ENCODE results near the gene CYP4F11. TPM values are rescaled to one million over a fixed set of nuclear protein-coding genes. Genes with fewer than 3 reads are reported as not detected.
"Not testable (repeated sequence)": the region's sequence is repeated elsewhere in the genome, so short reads cannot be mapped to it uniquely, and the experiment has no call there.

The CYP4F11 gene
- total RNA-seq (not detected), total RNA-seq (0 reads per million in 2 donors)

GRCh38 chr19:15934332-15935078 is at the start of gene CYP4F11:
Gene CYP4F11 (minus strand): TSS chr19:15934529. CDS start chr19:15934408, 121 bp downstream.
- H3K4me3 Mint-ChIP-seq: no peak within 1 kb of the TSS
- no peaks in the 10 kb centered on the region for H3K9me3 ChIP-seq (ENCODE audit: control insufficient read depth, low read length, poor library complexity, severe bottlenecking)
- no peaks in the 10 kb centered on the region for H3K4me1 Mint-ChIP-seq
- H3K27me3 Mint-ChIP-seq: peaks cover 36% of the 10 kb centered on the region
- DNase-seq (no peak), ATAC-seq (peak; percentile 6)
- peak within 1 kb of the TSS; percentile 56 for H3K27ac Mint-ChIP-seq
- no peaks in the 10 kb centered on the region for H3K36me3 Mint-ChIP-seq (ENCODE audit: low read depth)

GRCh38 chr19:15979293-15979692 is 45.0 kb upstream of the CYP4F11 start:
- no peak for DNase-seq
- no peaks in the 10 kb centered on the region for H3K4me1 Mint-ChIP-seq
- peaks cover 2% of the 10 kb centered on the region for H3K36me3 Mint-ChIP-seq (ENCODE audit: low read depth)
- no peak for ATAC-seq
- no peaks in the 10 kb centered on the region for H3K9me3 ChIP-seq (ENCODE audit: control insufficient read depth, low read length, poor library complexity, severe bottlenecking)
- peaks cover 39% of the 10 kb centered on the region for H3K27me3 Mint-ChIP-seq
- H3K27ac Mint-ChIP-seq: no peak overlapping the region
- no peak overlapping the region for H3K4me3 Mint-ChIP-seq

GRCh38 chr19:15977690-15978089 is 43.4 kb upstream of the CYP4F11 start:
- Mint-ChIP-seq H3K36me3 (ENCODE audit: low read depth) (peaks cover 2% of the 10 kb centered on the region), H3K4me3 (no peak overlapping the region)

GRCh38 chr19:15976836-15977689 is 42.7 kb upstream of the CYP4F11 start:
- H3K4me3 Mint-ChIP-seq: no peak overlapping the region
- H3K36me3 Mint-ChIP-seq (ENCODE audit: low read depth): peaks cover 2% of the 10 kb centered on the region
- H3K4me1 Mint-ChIP-seq: peaks cover 2% of the 10 kb centered on the region
- DNase-seq: no peak
- H3K27me3 Mint-ChIP-seq: peaks cover 52% of the 10 kb centered on the region
- no peaks in the 10 kb centered on the region for H3K9me3 ChIP-seq (ENCODE audit: control insufficient read depth, low read length, poor library complexity, severe bottlenecking)
- no peak overlapping the region for H3K27ac Mint-ChIP-seq
- no peak for ATAC-seq

More at GRCh38 chr19:15977690-15978089, 43.4 kb upstream of the CYP4F11 start:
- H3K4me1 Mint-ChIP-seq: no peaks in the 10 kb centered on the region
- ATAC-seq: no peak
- no peak for DNase-seq
- H3K9me3 ChIP-seq (ENCODE audit: control insufficient read depth, low read length, poor library complexity, severe bottlenecking): no peaks in the 10 kb centered on the region
- H3K27ac Mint-ChIP-seq: no peak overlapping the region
- H3K27me3 Mint-ChIP-seq: peaks cover 47% of the 10 kb centered on the region

- no peak overlapping the region for H3K4me3 Mint-ChIP-seq
- H3K36me3 Mint-ChIP-seq (ENCODE audit: low read depth): peaks cover 2% of the 10 kb centered on the region
- H3K9me3 ChIP-seq (ENCODE audit: control insufficient read depth, low read length, poor library complexity, severe bottlenecking): no peaks in the 10 kb centered on the region
- peaks cover 65% of the 10 kb centered on the region for H3K27me3 Mint-ChIP-seq
- H3K4me1 Mint-ChIP-seq: peaks cover 2% of the 10 kb centered on the region
- H3K27ac Mint-ChIP-seq: no peak overlapping the region
- ATAC-seq (no peak), DNase-seq (no peak)
Measured at GRCh38 chr19:15974856-15975255, 40.5 kb upstream of the CYP4F11 start.

DNA sequence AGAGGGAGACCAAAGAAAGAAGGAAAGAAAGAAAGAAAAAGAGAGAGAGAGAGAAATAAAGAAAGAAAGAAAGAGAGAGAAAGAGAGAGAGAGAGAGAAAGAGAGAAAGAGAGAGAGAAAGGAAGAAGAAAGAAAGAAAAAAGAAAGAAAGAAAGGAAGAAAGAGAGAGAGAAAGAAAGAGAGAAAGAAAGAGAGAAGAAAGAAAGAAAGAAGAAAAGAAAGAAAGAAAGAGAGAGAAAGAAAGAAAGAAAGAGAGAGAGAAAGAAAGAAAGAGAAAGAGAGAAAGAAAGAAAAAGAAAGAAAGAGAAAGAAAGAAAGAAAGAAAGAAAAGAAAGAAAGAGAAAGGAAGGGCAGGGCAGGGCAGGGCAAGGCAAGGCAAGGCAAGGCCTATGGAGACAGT is 37.7 kb upstream of the CYP4F11 start:
- H3K27me3 Mint-ChIP-seq: peaks cover 53% of the 10 kb centered on the region
- not testable (repeated sequence) for H3K4me1 Mint-ChIP-seq

DNA sequence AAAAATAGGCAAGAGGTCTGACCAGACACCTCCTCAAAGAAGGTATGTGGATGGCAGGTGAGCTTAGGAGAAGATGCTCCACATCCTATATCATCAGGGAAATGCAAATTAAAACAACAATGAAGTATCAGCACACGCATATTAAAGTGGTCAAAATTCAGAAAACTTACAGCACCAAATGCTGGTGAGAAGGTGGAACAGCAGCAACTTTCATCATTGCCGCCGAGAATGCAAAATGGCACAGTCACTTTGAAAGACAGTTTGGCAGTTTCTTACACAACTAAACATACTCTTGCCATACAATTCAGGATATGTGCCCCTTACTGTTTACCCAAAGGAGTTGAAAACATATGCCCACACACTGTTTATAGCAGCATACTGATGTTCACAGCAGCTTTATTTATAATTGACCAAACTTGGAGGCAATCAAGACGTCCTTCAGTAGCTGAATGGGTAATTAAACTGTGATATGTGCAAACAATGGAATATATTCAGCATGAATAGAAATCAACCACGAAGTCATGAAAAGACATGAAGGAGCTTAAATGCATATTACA is 37.0 kb upstream of the CYP4F11 start:
- peaks cover 2% of the 10 kb centered on the region for H3K4me1 Mint-ChIP-seq
- H3K27ac Mint-ChIP-seq: no peak overlapping the region
- ATAC-seq (no peak), DNase-seq (no peak)
- H3K36me3 Mint-ChIP-seq (ENCODE audit: low read depth): peaks cover 2% of the 10 kb centered on the region
- H3K4me3 Mint-ChIP-seq: no peak overlapping the region
- no peaks in the 10 kb centered on the region for H3K9me3 ChIP-seq (ENCODE audit: control insufficient read depth, low read length, poor library complexity, severe bottlenecking)
- H3K27me3 Mint-ChIP-seq: peaks cover 47% of the 10 kb centered on the region

More for the DNA sequence above, 37.7 kb upstream of the CYP4F11 start:
- not testable (repeated sequence) for ATAC-seq; H3K36me3 Mint-ChIP-seq (ENCODE audit: low read depth); H3K27ac Mint-ChIP-seq; H3K4me3 Mint-ChIP-seq; DNase-seq; H3K9me3 ChIP-seq (ENCODE audit: control insufficient read depth, low read length, poor library complexity, severe bottlenecking)

GRCh38 chr19:15964231-15964630 is 29.9 kb upstream of the CYP4F11 start:
- no peak overlapping the region for H3K4me3 Mint-ChIP-seq
- no peaks in the 10 kb centered on the region for H3K4me1 Mint-ChIP-seq
- H3K27me3 Mint-ChIP-seq: peaks cover 39% of the 10 kb centered on the region
- H3K9me3 ChIP-seq (ENCODE audit: control insufficient read depth, low read length, poor library complexity, severe bottlenecking): no peaks in the 10 kb centered on the region
- peaks cover 8% of the 10 kb centered on the region for H3K36me3 Mint-ChIP-seq (ENCODE audit: low read depth)
- no peak for ATAC-seq
- DNase-seq: no peak
- H3K27ac Mint-ChIP-seq: no peak overlapping the region

- H3K27me3 Mint-ChIP-seq: peaks cover 50% of the 10 kb centered on the region
- H3K4me1 Mint-ChIP-seq: no peaks in the 10 kb centered on the region
- no peak for DNase-seq
- H3K4me3 Mint-ChIP-seq: no peak overlapping the region
- no peak for ATAC-seq
- no peak overlapping the region for H3K27ac Mint-ChIP-seq
- H3K36me3 Mint-ChIP-seq (ENCODE audit: low read depth): peaks cover 8% of the 10 kb centered on the region
- no peaks in the 10 kb centered on the region for H3K9me3 ChIP-seq (ENCODE audit: control insufficient read depth, low read length, poor library complexity, severe bottlenecking)
Measured at GRCh38 chr19:15962319-15962718, 28.0 kb upstream of the CYP4F11 start.

GRCh38 chr19:15954820-15955219 is 20.5 kb upstream of the CYP4F11 start:
- no peaks in the 10 kb centered on the region for H3K4me1 Mint-ChIP-seq
- H3K9me3 ChIP-seq (ENCODE audit: control insufficient read depth, low read length, poor library complexity, severe bottlenecking): no peaks in the 10 kb centered on the region
- no peak overlapping the region for H3K4me3 Mint-ChIP-seq
- H3K27me3 Mint-ChIP-seq: peaks cover 67% of the 10 kb centered on the region
- H3K36me3 Mint-ChIP-seq (ENCODE audit: low read depth): peaks cover 4% of the 10 kb centered on the region
- ATAC-seq (no peak), DNase-seq (no peak)
- H3K27ac Mint-ChIP-seq: no peak overlapping the region

DNA sequence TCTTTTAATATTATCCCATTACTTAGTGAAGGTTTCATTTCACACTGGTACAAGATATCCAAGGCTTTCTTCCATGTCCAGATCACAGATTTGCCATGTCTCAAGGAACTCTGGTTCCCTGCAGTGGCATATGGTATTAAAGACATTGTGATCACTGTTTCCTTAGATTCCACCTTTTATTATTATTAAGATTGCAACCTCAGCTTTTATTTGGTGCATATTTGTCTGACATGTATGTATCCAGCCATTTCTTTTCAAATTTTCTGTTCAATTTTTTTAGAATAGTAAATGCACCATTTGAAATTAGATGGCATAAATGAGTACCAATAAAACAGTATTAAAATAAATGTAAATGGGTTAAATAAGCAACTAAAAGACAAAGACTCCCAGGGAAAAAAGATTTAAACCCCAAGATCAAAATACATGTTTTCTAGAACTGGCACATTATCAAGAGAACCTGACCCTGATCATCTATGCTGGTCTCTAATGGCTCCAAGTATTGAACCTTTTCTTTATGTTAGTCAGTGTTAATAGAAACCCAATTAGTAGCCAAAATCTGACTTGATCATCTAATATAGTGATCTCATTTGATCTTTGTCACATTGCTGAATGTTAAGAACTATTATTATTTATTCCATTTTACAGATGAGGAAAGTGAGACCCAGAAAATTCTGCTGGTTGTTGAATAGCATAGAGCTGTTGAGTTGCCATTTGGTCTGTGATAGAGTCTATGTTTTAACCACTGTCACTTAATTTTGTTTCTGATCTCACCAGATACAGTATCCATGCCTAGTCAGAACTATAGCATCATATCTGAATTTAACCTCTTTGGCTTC is 14.1 kb upstream of the CYP4F11 start, which contains the start of gene OR10H4:
TSS of gene OR10H4 (plus strand) at position 786 of the 836 bp plus-strand sequence. CDS start at position 786, 0 bp downstream.
- no peaks in the 10 kb centered on the region for H3K9me3 ChIP-seq (ENCODE audit: control insufficient read depth, low read length, poor library complexity, severe bottlenecking)
- ATAC-seq (no peak), DNase-seq (no peak)
- Mint-ChIP-seq H3K27ac (no peak within 1 kb of the TSS), H3K36me3 (ENCODE audit: low read depth) (peaks cover 4% of the 10 kb centered on the region), H3K4me1 (no peaks in the 10 kb centered on the region), H3K4me3 (no peak within 1 kb of the TSS), H3K27me3 (peaks cover 35% of the 10 kb centered on the region)

GRCh38 chr19:15945301-15945700 is 11.0 kb upstream of the CYP4F11 start:
- DNase-seq (no peak), ATAC-seq (no peak)
- no peaks in the 10 kb centered on the region for H3K36me3 Mint-ChIP-seq (ENCODE audit: low read depth)
- H3K27ac Mint-ChIP-seq: no peak overlapping the region
- peaks cover 38% of the 10 kb centered on the region for H3K27me3 Mint-ChIP-seq
- no peak overlapping the region for H3K4me3 Mint-ChIP-seq
- H3K4me1 Mint-ChIP-seq: no peaks in the 10 kb centered on the region
- no peaks in the 10 kb centered on the region for H3K9me3 ChIP-seq (ENCODE audit: control insufficient read depth, low read length, poor library complexity, severe bottlenecking)

Data from T-helper 17 cell (primary cell).